ENCODE results near the gene LYSMD3.

Gene LYSMD3

GRCh38 chr5:90549223-90549622, 19.8 kb upstream of the LYSMD3 start:
- Histone ChIP-seq H3K4me1 (ENCODE audit: control insufficient read depth, insufficient read depth, low read length, poor library complexity, severe bottlenecking) (no peaks in the 10 kb centered on the region), H3K4me3 (ENCODE audit: insufficient read depth, low read depth, low read length, poor library complexity, severe bottlenecking) (no peak overlapping the region), H3K36me3 (ENCODE audit: control insufficient read depth, insufficient read depth, low read length) (no peaks in the 10 kb centered on the region), H3K9me3 (ENCODE audit: control insufficient read depth, low read length) (no peaks in the 10 kb centered on the region), H3K27ac (ENCODE audit: insufficient read depth, low read length, poor library complexity, severe bottlenecking) (no peak overlapping the region), H3K27me3 (replicated peaks; ENCODE audit: control insufficient read depth, insufficient read depth, low read length, poor library complexity, severe bottlenecking) (no peaks in the 10 kb centered on the region)
- DNase-seq = no peak

GRCh38 chr5:90548069-90548593, 18.7 kb upstream of the LYSMD3 start:
- Histone ChIP-seq H3K27me3 (replicated peaks; ENCODE audit: control insufficient read depth, insufficient read depth, low read length, poor library complexity, severe bottlenecking) (peaks cover 4% of the 10 kb centered on the region), H3K36me3 (ENCODE audit: control insufficient read depth, insufficient read depth, low read length) (no peaks in the 10 kb centered on the region), H3K4me1 (ENCODE audit: control insufficient read depth, insufficient read depth, low read length, poor library complexity, severe bottlenecking) (no peaks in the 10 kb centered on the region), H3K9me3 (ENCODE audit: control insufficient read depth, low read length) (no peaks in the 10 kb centered on the region), H3K27ac (ENCODE audit: insufficient read depth, low read length, poor library complexity, severe bottlenecking) (no peak overlapping the region), H3K4me3 (ENCODE audit: insufficient read depth, low read depth, low read length, poor library complexity, severe bottlenecking) (no peak overlapping the region)
- DNase-seq = no peak

- Histone ChIP-seq H3K27me3 (replicated peaks; ENCODE audit: control insufficient read depth, insufficient read depth, low read length, poor library complexity, severe bottlenecking) (peaks cover 4% of the 10 kb centered on the region), H3K36me3 (ENCODE audit: control insufficient read depth, insufficient read depth, low read length) (no peaks in the 10 kb centered on the region), H3K4me3 (ENCODE audit: insufficient read depth, low read depth, low read length, poor library complexity, severe bottlenecking) (no peak overlapping the region), H3K4me1 (ENCODE audit: control insufficient read depth, insufficient read depth, low read length, poor library complexity, severe bottlenecking) (no peaks in the 10 kb centered on the region), H3K9me3 (ENCODE audit: control insufficient read depth, low read length) (no peaks in the 10 kb centered on the region), H3K27ac (ENCODE audit: insufficient read depth, low read length, poor library complexity, severe bottlenecking) (no peak overlapping the region)
- no peak for DNase-seq
Measured at GRCh38 chr5:90547072-90547536, 17.7 kb upstream of the LYSMD3 start.

- Histone ChIP-seq H3K9me3 (ENCODE audit: control insufficient read depth, low read length) (no peaks in the 10 kb centered on the region), H3K4me3 (ENCODE audit: insufficient read depth, low read depth, low read length, poor library complexity, severe bottlenecking) (no peak overlapping the region), H3K4me1 (ENCODE audit: control insufficient read depth, insufficient read depth, low read length, poor library complexity, severe bottlenecking) (no peaks in the 10 kb centered on the region), H3K27me3 (replicated peaks; ENCODE audit: control insufficient read depth, insufficient read depth, low read length, poor library complexity, severe bottlenecking) (peaks cover 4% of the 10 kb centered on the region), H3K36me3 (ENCODE audit: control insufficient read depth, insufficient read depth, low read length) (no peaks in the 10 kb centered on the region), H3K27ac (ENCODE audit: insufficient read depth, low read length, poor library complexity, severe bottlenecking) (no peak overlapping the region)
- no peak for DNase-seq
Measured at GRCh38 chr5:90546216-90546837, 16.9 kb upstream of the LYSMD3 start.

GRCh38 chr5:90545511-90545910, 16.1 kb upstream of the LYSMD3 start:
- no peak overlapping the region for H3K4me3 ChIP-seq (ENCODE audit: insufficient read depth, low read depth, low read length, poor library complexity, severe bottlenecking)
- DNase-seq = no peak
- H3K9me3 ChIP-seq (ENCODE audit: control insufficient read depth, low read length) = no peaks in the 10 kb centered on the region
- H3K27ac ChIP-seq (ENCODE audit: insufficient read depth, low read length, poor library complexity, severe bottlenecking) = no peak overlapping the region
- H3K27me3 ChIP-seq (replicated peaks; ENCODE audit: control insufficient read depth, insufficient read depth, low read length, poor library complexity, severe bottlenecking) = peaks cover 4% of the 10 kb centered on the region
- no peaks in the 10 kb centered on the region for H3K4me1 ChIP-seq (ENCODE audit: control insufficient read depth, insufficient read depth, low read length, poor library complexity, severe bottlenecking)
- no peaks in the 10 kb centered on the region for H3K36me3 ChIP-seq (ENCODE audit: control insufficient read depth, insufficient read depth, low read length)

GRCh38 chr5:90542827-90543519, 13.6 kb upstream of the LYSMD3 start:
- H3K27me3 ChIP-seq (replicated peaks; ENCODE audit: control insufficient read depth, insufficient read depth, low read length, poor library complexity, severe bottlenecking) = peaks cover 4% of the 10 kb centered on the region
- H3K36me3 ChIP-seq (ENCODE audit: control insufficient read depth, insufficient read depth, low read length) = no peaks in the 10 kb centered on the region
- H3K9me3 ChIP-seq (ENCODE audit: control insufficient read depth, low read length) = no peaks in the 10 kb centered on the region
- H3K27ac ChIP-seq (ENCODE audit: insufficient read depth, low read length, poor library complexity, severe bottlenecking) = no peak overlapping the region
- H3K4me3 ChIP-seq (ENCODE audit: insufficient read depth, low read depth, low read length, poor library complexity, severe bottlenecking) = no peak overlapping the region
- DNase-seq = no peak
- H3K4me1 ChIP-seq (ENCODE audit: control insufficient read depth, insufficient read depth, low read length, poor library complexity, severe bottlenecking) = no peaks in the 10 kb centered on the region

- H3K4me3 ChIP-seq (ENCODE audit: insufficient read depth, low read depth, low read length, poor library complexity, severe bottlenecking) = no peak overlapping the region
- no peaks in the 10 kb centered on the region for H3K27me3 ChIP-seq (replicated peaks; ENCODE audit: control insufficient read depth, insufficient read depth, low read length, poor library complexity, severe bottlenecking)
- no peak overlapping the region for H3K27ac ChIP-seq (ENCODE audit: insufficient read depth, low read length, poor library complexity, severe bottlenecking)
- H3K4me1 ChIP-seq (ENCODE audit: control insufficient read depth, insufficient read depth, low read length, poor library complexity, severe bottlenecking) = no peaks in the 10 kb centered on the region
- no peaks in the 10 kb centered on the region for H3K9me3 ChIP-seq (ENCODE audit: control insufficient read depth, low read length)
- H3K36me3 ChIP-seq (ENCODE audit: control insufficient read depth, insufficient read depth, low read length) = no peaks in the 10 kb centered on the region
- no peak for DNase-seq
Measured at GRCh38 chr5:90534922-90535321, 5.5 kb upstream of the LYSMD3 start.

- Histone ChIP-seq H3K9me3 (ENCODE audit: control insufficient read depth, low read length) (no peaks in the 10 kb centered on the region), H3K4me3 (ENCODE audit: insufficient read depth, low read depth, low read length, poor library complexity, severe bottlenecking) (no peak overlapping the region), H3K4me1 (ENCODE audit: control insufficient read depth, insufficient read depth, low read length, poor library complexity, severe bottlenecking) (no peaks in the 10 kb centered on the region), H3K27me3 (replicated peaks; ENCODE audit: control insufficient read depth, insufficient read depth, low read length, poor library complexity, severe bottlenecking) (no peaks in the 10 kb centered on the region), H3K27ac (ENCODE audit: insufficient read depth, low read length, poor library complexity, severe bottlenecking) (no peak overlapping the region), H3K36me3 (ENCODE audit: control insufficient read depth, insufficient read depth, low read length) (no peaks in the 10 kb centered on the region)
- DNase-seq = no peak
Measured at GRCh38 chr5:90533794-90534193, 4.4 kb upstream of the LYSMD3 start.

- peaks cover 5% of the 10 kb centered on the region for H3K4me1 ChIP-seq (ENCODE audit: control insufficient read depth, insufficient read depth, low read length, poor library complexity, severe bottlenecking)
- no peaks in the 10 kb centered on the region for H3K9me3 ChIP-seq (ENCODE audit: control insufficient read depth, low read length)
- no peak overlapping the region for H3K4me3 ChIP-seq (ENCODE audit: insufficient read depth, low read depth, low read length, poor library complexity, severe bottlenecking)
- H3K36me3 ChIP-seq (ENCODE audit: control insufficient read depth, insufficient read depth, low read length) = no peaks in the 10 kb centered on the region
- no peak overlapping the region for H3K27ac ChIP-seq (ENCODE audit: insufficient read depth, low read length, poor library complexity, severe bottlenecking)
- no peaks in the 10 kb centered on the region for H3K27me3 ChIP-seq (replicated peaks; ENCODE audit: control insufficient read depth, insufficient read depth, low read length, poor library complexity, severe bottlenecking)
- DNase-seq = no peak
Measured at GRCh38 chr5:90530736-90531487, 1.5 kb upstream of the LYSMD3 start.

All from effector memory CD4-positive, alpha-beta T cell (primary cell).